ENCODE results near the gene PCDHB6. TPM values are rescaled to one million over a fixed set of nuclear protein-coding genes. Genes with fewer than 3 reads are reported as not detected.

PCDHB6 gene
- total and polyA plus RNA-seq, 12 donors: 0.16 to 0.68 (median 0.44) TPM

Other genes with a start within 250 kb of the PCDHB6 start
Only the 30 nearest of the 32 such genes appear.
- under 1 TPM in 6 of 10 donors, not detected in 4; 0.05 to 0.18 (median 0.09) TPM for gene PCDHAC1, start 223.8 kb upstream of the PCDHB6 start, total RNA-seq
- gene PCDHAC1, start 223.8 kb upstream of the PCDHB6 start, polyA plus RNA-seq: not detected
- 1 to 10 TPM in 2 of 10 donors, under 1 TPM in 7, not detected in 1; 0.12 to 1.6 (median 0.34) TPM for gene PCDHAC2, start 183.6 kb upstream of the PCDHB6 start, total RNA-seq
- gene PCDHAC2, start 183.6 kb upstream of the PCDHB6 start, polyA plus RNA-seq: under 1 TPM in 1 of 2 donors, not detected in 1; 0.04 TPM
- gene PCDHB1, start 98.7 kb upstream of the PCDHB6 start, total RNA-seq: not detected
- not detected for gene PCDHB1, start 98.7 kb upstream of the PCDHB6 start, polyA plus RNA-seq
- gene PCDHB2, start 55.4 kb upstream of the PCDHB6 start, total RNA-seq: 1 to 10 TPM in 8 of 10 donors, under 1 TPM in 2; 0.87 to 3.8 (median 2.2) TPM
- under 1 TPM; 0.58 to 0.59 TPM for gene PCDHB2, start 55.4 kb upstream of the PCDHB6 start, polyA plus RNA-seq
- gene PCDHB3, start 49.6 kb upstream of the PCDHB6 start, total RNA-seq: 1 to 10 TPM in 6 of 10 donors, under 1 TPM in 4; 0.40 to 2.0 (median 1.1) TPM
- gene PCDHB3, start 49.6 kb upstream of the PCDHB6 start, polyA plus RNA-seq: under 1 TPM; 0.29 to 0.37 TPM
- gene PCDHB4, start 28.2 kb upstream of the PCDHB6 start, total RNA-seq: 1 to 10 TPM; 1.3 to 3.3 (median 2.3) TPM
- under 1 TPM; 0.51 to 0.78 TPM for gene PCDHB4, start 28.2 kb upstream of the PCDHB6 start, polyA plus RNA-seq
- gene PCDHB5, start 14.9 kb upstream of the PCDHB6 start, total RNA-seq: 1 to 10 TPM; 2.4 to 7.4 (median 4.6) TPM
- gene PCDHB5, start 14.9 kb upstream of the PCDHB6 start, polyA plus RNA-seq: 1 to 10 TPM in 1 of 2 donors, under 1 TPM in 1; 0.73 to 1.2 TPM
- 1 to 10 TPM in 3 of 10 donors, under 1 TPM in 7; 0.17 to 1.2 (median 0.76) TPM for gene PCDHB7, start 22.6 kb downstream of the PCDHB6 start, total RNA-seq
- gene PCDHB7, start 22.6 kb downstream of the PCDHB6 start, polyA plus RNA-seq: under 1 TPM; 0.22 to 0.35 TPM
- 1 to 10 TPM in 8 of 10 donors, under 1 TPM in 2; 0.60 to 5.8 (median 2.0) TPM for gene PCDHB8, start 27.7 kb downstream of the PCDHB6 start, total RNA-seq
- gene PCDHB8, start 27.7 kb downstream of the PCDHB6 start, polyA plus RNA-seq: under 1 TPM; 0.29 to 0.46 TPM
- gene PCDHB16, start 32.3 kb downstream of the PCDHB6 start, total RNA-seq: 1 to 10 TPM in 9 of 10 donors, under 1 TPM in 1; 0.98 to 3.7 (median 2.1) TPM
- 1 to 10 TPM in 1 of 2 donors, under 1 TPM in 1; 0.62 to 1.4 TPM for gene PCDHB16, start 32.3 kb downstream of the PCDHB6 start, polyA plus RNA-seq
- 1 to 10 TPM in 5 of 10 donors, under 1 TPM in 5; 0.34 to 3.4 (median 1.1) TPM for gene PCDHB9, start 37.1 kb downstream of the PCDHB6 start, total RNA-seq
- gene PCDHB9, start 37.1 kb downstream of the PCDHB6 start, polyA plus RNA-seq: under 1 TPM; 0.25 to 0.59 TPM
- 1 to 10 TPM in 3 of 10 donors, under 1 TPM in 7; 0.28 to 1.3 (median 0.68) TPM for gene PCDHB10, start 42.3 kb downstream of the PCDHB6 start, total RNA-seq
- under 1 TPM; 0.42 to 0.59 TPM for gene PCDHB10, start 42.3 kb downstream of the PCDHB6 start, polyA plus RNA-seq
- 1 to 10 TPM in 7 of 10 donors, under 1 TPM in 3; 0.64 to 2.8 (median 1.4) TPM for gene PCDHB11, start 49.6 kb downstream of the PCDHB6 start, total RNA-seq
- gene PCDHB11, start 49.6 kb downstream of the PCDHB6 start, polyA plus RNA-seq: under 1 TPM; 0.26 to 0.37 TPM
- 1 to 10 TPM in 6 of 10 donors, under 1 TPM in 4; 0.79 to 1.7 (median 1.1) TPM for gene PCDHB12, start 58.7 kb downstream of the PCDHB6 start, total RNA-seq
- gene PCDHB12, start 58.7 kb downstream of the PCDHB6 start, polyA plus RNA-seq: under 1 TPM; 0.51 to 0.58 TPM
- 1 to 10 TPM; 2.7 to 5.4 (median 3.6) TPM for gene PCDHB13, start 63.9 kb downstream of the PCDHB6 start, total RNA-seq
- 1 to 10 TPM; 1.0 to 1.3 TPM for gene PCDHB13, start 63.9 kb downstream of the PCDHB6 start, polyA plus RNA-seq
- 1 to 10 TPM; 1.4 to 9.0 (median 4.2) TPM for gene PCDHB14, start 73.3 kb downstream of the PCDHB6 start, total RNA-seq
- gene PCDHB14, start 73.3 kb downstream of the PCDHB6 start, polyA plus RNA-seq: 1 to 10 TPM; 1.2 to 2.2 TPM
- 10 to 100 TPM in 2 of 10 donors, 1 to 10 TPM in 8; 3.3 to 10.5 (median 5.2) TPM for gene PCDHB15, start 95.3 kb downstream of the PCDHB6 start, total RNA-seq
- 1 to 10 TPM; 2.3 to 3.4 TPM for gene PCDHB15, start 95.3 kb downstream of the PCDHB6 start, polyA plus RNA-seq
- gene SLC25A2, start 154.0 kb downstream of the PCDHB6 start, total RNA-seq: under 1 TPM in 2 of 10 donors, not detected in 8; 0.28 TPM
- gene SLC25A2, start 154.0 kb downstream of the PCDHB6 start, polyA plus RNA-seq: under 1 TPM in 1 of 2 donors, not detected in 1; 0.22 TPM
- 100 to 1,000 TPM in 8 of 10 donors, 10 to 100 TPM in 2; 93.4 to 111 (median 107) TPM for gene TAF7, start 170.7 kb downstream of the PCDHB6 start, total RNA-seq
- 10 to 100 TPM; 33.1 to 89.9 TPM for gene TAF7, start 170.7 kb downstream of the PCDHB6 start, polyA plus RNA-seq
- 1 to 10 TPM; 2.1 to 5.0 (median 2.8) TPM for gene PCDHGA1, start 180.5 kb downstream of the PCDHB6 start, total RNA-seq
- gene PCDHGA1, start 180.5 kb downstream of the PCDHB6 start, polyA plus RNA-seq: 1 to 10 TPM in 1 of 2 donors, under 1 TPM in 1; 0.57 to 1.5 TPM
- gene PCDHGA2, start 188.7 kb downstream of the PCDHB6 start, total RNA-seq: 10 to 100 TPM in 6 of 10 donors, 1 to 10 TPM in 4; 7.0 to 15.3 (median 12.2) TPM
- 1 to 10 TPM; 1.6 to 2.0 TPM for gene PCDHGA2, start 188.7 kb downstream of the PCDHB6 start, polyA plus RNA-seq
- gene PCDHGA3, start 193.8 kb downstream of the PCDHB6 start, total RNA-seq: 10 to 100 TPM; 10.0 to 21.0 (median 15.2) TPM
- 1 to 10 TPM; 1.3 to 7.5 TPM for gene PCDHGA3, start 193.8 kb downstream of the PCDHB6 start, polyA plus RNA-seq
- 10 to 100 TPM in 3 of 10 donors, 1 to 10 TPM in 7; 5.2 to 13.2 (median 9.0) TPM for gene PCDHGB1, start 200.0 kb downstream of the PCDHB6 start, total RNA-seq
- 1 to 10 TPM in 1 of 2 donors, under 1 TPM in 1; 0.19 to 7.2 TPM for gene PCDHGB1, start 200.0 kb downstream of the PCDHB6 start, polyA plus RNA-seq
- 10 to 100 TPM in 8 of 10 donors, 1 to 10 TPM in 2; 7.4 to 16.0 (median 10.5) TPM for gene PCDHGA4, start 205.0 kb downstream of the PCDHB6 start, total RNA-seq
- 1 to 10 TPM in 1 of 2 donors, under 1 TPM in 1; 0.70 to 4.8 TPM for gene PCDHGA4, start 205.0 kb downstream of the PCDHB6 start, polyA plus RNA-seq
- gene PCDHGB2, start 209.9 kb downstream of the PCDHB6 start, total RNA-seq: 10 to 100 TPM in 7 of 10 donors, 1 to 10 TPM in 3; 8.2 to 17.0 (median 11.5) TPM
- gene PCDHGB2, start 209.9 kb downstream of the PCDHB6 start, polyA plus RNA-seq: 1 to 10 TPM in 1 of 2 donors, under 1 TPM in 1; 0.64 to 5.2 TPM
- 1 to 10 TPM; 5.5 to 9.7 (median 7.1) TPM for gene PCDHGA5, start 214.1 kb downstream of the PCDHB6 start, total RNA-seq
- gene PCDHGA5, start 214.1 kb downstream of the PCDHB6 start, polyA plus RNA-seq: 1 to 10 TPM in 1 of 2 donors, under 1 TPM in 1; 0.59 to 5.3 TPM
- 10 to 100 TPM in 3 of 10 donors, 1 to 10 TPM in 7; 7.0 to 14.0 (median 9.3) TPM for gene PCDHGB3, start 220.2 kb downstream of the PCDHB6 start, total RNA-seq
- gene PCDHGB3, start 220.2 kb downstream of the PCDHB6 start, polyA plus RNA-seq: 1 to 10 TPM in 1 of 2 donors, under 1 TPM in 1; 0.39 to 5.1 TPM
- gene PCDHGA6, start 223.8 kb downstream of the PCDHB6 start, total RNA-seq: 10 to 100 TPM in 1 of 10 donors, 1 to 10 TPM in 9; 5.4 to 10.6 (median 8.1) TPM
- gene PCDHGA6, start 223.8 kb downstream of the PCDHB6 start, polyA plus RNA-seq: 1 to 10 TPM; 1.2 to 9.4 TPM
- gene PCDHGA7, start 232.7 kb downstream of the PCDHB6 start, total RNA-seq: 10 to 100 TPM in 1 of 10 donors, 1 to 10 TPM in 9; 5.9 to 11.5 (median 8.1) TPM
- gene PCDHGA7, start 232.7 kb downstream of the PCDHB6 start, polyA plus RNA-seq: 1 to 10 TPM in 1 of 2 donors, under 1 TPM in 1; 0.54 to 6.4 TPM
- 10 to 100 TPM in 1 of 10 donors, 1 to 10 TPM in 9; 5.1 to 10.9 (median 7.3) TPM for gene PCDHGB4, start 237.6 kb downstream of the PCDHB6 start, total RNA-seq
- gene PCDHGB4, start 237.6 kb downstream of the PCDHB6 start, polyA plus RNA-seq: 1 to 10 TPM in 1 of 2 donors, under 1 TPM in 1; 0.96 to 3.3 TPM